HuH-7.5 (cell line): ENCODE data around the gene ENPP6.

Experiments
- DNase-seq: peaks from one replicate; pipeline ENCODE4 v3.0.0; 2011; ENCODE audit warnings: low spot score

The ENPP6 gene

DNA sequence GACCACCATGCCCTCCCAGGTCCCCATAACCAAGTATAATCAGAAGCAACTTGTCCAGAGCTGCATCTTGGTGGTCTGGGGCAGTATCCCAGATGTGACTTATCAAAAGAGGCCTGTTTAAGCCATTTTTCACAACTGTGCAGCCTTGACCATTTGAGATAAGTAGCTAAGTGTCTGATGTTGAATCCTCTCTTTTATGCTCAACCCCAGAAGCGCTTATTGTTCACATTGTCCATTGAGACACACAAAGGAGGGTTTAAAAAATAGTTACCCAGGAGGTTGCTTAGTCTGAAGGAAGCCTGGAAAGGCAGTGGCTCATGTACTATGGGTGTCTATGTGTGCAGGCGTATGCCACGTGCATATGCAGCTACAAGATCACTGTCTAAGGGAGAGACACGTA lies 27.0 kb downstream of the ENPP6 start:
- DNase-seq, result no peak

DNA sequence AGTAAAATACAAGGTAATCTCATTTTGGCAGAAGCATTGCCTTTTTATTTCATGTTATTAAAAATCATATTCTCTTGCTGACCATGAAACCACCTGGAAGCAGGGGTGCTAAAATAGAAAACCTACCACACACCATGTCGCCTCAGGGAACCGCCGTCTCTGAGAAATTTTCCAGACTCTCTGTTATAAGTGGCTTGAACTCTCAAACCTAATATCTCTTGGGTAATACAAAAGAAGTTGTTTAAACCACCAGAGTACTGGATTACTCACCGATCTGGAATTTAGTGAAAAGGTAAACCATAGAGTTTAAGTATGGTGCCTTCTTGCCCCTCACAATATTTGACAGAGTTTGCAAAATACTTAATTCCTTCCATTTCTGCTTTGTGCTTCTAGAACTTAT lies 27.7 kb downstream of the ENPP6 start:
- DNase-seq, result no peak

DNA sequence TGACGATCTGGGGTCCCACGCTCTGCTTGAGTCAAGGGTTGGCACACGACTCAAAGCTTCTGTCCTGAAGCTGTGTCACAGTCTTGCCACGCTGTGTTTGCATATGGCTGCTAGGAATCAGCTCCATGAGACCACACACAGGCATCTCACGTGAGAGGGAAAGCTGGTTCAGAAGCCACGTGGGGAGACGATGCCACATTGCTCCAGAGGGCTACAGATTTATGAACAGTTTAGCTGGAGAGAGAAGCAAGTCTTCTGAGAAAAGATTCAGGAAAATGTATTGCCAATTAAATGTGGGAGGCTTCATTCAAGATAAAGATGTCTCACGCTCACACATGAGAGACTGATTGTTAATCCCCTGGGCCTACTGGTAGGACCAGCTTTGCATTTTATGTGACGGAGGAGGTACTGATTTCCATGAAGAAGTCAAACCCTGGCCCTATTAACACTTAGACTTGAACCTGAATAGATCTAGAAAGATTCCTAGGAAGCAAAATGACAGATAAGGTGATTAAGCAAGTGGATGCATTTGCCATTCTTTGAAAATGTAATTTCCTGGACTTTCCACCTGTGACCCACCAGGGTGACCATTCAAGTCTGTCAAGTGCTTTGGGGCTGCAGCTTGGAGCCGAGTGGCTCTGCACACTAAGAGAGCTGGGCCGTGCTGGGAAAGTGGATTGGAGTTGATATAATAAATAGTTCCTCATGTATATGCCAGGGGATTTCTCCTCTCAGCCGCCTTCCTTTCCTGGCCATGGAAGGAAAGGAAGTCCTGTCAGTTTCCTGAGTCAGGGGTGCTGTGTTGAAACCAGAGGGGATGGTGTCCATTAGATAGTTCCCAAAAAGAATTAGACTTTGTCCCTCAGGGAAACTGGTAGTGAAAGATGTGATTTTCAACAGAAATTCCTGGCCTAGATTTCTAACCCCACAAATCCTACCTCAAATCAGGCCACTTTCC lies 29.0 kb downstream of the ENPP6 start:
- DNase-seq, result no peak

GRCh38 chr4:184177271-184177670 lies 40.4 kb downstream of the ENPP6 start:
- DNase-seq, result no peak

DNA sequence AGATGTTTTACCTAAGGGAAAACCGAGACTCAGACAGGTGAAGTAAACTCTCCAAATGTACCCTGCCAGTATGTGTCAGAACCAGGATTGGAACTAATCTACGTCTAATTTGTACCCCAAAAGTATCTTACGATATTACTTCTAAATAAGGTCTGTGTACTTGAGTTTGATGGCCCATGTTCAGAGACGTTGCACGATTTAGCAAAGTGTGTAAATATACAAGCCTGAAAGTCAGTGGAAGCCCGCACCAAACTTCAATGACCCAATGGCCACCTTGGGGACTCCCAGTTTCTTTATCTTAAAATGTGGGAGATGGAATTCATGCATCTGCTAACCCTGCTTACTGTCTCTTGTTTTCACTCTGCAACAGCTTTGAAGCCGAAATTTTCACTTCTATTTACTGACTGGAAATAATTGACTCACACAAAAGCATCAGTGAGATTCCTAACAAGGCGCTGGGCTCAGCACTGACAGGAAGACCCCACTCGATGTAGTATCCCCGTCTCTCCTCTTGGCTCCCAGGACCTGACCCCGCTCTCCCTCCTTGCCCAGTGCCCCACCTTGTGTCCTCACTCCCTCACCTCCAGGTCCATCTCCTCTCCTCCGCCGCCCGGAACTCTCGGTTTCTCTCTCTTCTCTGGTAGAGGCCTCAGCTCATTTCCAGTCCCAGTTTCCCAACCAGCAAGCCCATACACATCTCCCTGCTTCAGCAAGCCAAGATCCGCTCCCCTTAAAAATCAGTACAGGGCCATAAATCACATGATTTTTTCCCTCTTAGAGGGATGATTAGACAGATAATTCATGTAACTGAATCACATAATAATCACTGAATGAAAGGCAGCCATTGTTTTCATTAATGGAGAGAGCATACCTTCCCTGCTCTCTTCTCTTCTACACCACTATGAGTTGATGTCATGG lies 42.8 kb downstream of the ENPP6 start:
- DNase-seq, result no peak

DNA sequence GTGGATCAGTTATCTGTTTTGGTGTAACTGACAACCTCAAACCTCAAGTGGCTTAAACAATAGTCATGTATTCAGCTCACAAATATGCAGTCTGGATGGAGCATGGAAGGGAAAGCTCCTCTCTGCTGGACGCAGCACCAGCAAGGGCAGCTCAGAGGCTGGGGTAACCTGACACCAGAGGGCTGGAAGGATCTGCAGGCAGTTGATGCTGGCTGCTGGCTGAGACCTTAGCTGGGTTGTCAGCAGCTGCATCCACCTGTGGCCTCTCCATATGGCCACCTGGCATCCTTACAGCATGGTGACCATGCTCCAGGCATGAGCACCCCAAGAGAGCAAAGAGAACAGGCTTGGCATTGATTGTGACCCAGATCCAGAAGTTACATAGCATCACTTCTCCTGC lies 46.7 kb downstream of the ENPP6 start:
- no peak for DNase-seq

GRCh38 chr4:184169225-184169867 lies 48.3 kb downstream of the ENPP6 start:
- no peak for DNase-seq

DNA sequence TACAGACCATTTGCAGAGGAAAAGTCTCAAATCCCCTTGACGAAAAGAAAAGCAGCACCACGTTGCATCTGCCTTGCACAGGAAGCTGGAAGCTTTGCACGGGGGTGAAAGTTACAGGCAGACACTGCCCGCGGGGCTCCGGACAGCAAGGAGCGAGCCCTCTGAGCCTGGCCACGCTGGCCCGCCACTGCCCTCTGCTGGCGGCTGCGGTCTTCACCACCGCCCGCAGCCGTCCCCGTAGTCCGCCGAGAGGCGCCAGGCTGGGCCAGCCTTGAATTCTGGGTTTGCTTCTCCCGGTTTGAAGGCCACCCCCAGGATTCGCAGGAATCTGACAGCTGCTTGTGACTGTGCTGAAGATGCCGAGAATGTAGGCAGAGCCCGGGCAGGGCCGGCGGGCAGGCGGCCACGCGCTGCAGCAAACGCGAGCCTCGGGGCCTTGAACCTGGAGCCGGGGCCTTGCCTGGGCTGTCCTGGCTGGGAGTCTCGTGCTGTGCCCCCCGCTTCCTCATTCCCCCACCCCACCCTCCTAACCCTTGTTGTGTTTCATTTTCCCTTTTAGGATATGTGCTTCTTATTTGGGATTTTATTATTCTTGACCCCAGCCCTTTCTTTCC lies 49.2 kb downstream of the ENPP6 start:
- peak; percentile 20 for DNase-seq

- DNase-seq, result no peak
Observed at GRCh38 chr4:184167576-184167975, 50.1 kb downstream of the ENPP6 start.

GRCh38 chr4:184166736-184167135 lies 50.9 kb downstream of the ENPP6 start:
- DNase-seq, result no peak

GRCh38 chr4:184165291-184165690 lies 52.4 kb downstream of the ENPP6 start:
- DNase-seq, result no peak

- peak; percentile 44 for DNase-seq
Observed at GRCh38 chr4:184163813-184164212, 53.9 kb downstream of the ENPP6 start.

- no peak for DNase-seq
Observed at GRCh38 chr4:184162596-184162995, 55.1 kb downstream of the ENPP6 start.

GRCh38 chr4:184157322-184157721 lies 60.4 kb downstream of the ENPP6 start:
- no peak for DNase-seq

GRCh38 chr4:184156163-184156920 lies 61.3 kb downstream of the ENPP6 start:
- no peak for DNase-seq

DNA sequence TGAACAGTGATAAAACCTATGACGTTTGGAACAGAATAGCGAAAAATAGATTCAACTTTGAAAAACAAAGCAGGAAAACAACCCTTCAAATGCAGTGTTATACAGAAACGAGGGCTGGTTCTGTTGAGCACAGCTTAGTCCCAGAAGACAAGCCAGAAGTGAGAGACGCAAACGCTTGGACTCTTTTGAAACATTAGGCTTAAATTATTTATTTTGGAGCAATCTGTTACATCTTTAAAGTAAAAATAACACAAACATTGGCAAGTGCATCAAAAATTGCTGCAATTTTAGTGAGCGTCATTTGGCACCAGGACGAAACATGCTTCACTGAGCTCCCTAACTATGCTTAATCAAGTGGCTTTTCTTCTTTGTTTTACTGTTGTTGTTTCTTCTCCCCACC lies 63.5 kb downstream of the ENPP6 start:
- no peak for DNase-seq

DNA sequence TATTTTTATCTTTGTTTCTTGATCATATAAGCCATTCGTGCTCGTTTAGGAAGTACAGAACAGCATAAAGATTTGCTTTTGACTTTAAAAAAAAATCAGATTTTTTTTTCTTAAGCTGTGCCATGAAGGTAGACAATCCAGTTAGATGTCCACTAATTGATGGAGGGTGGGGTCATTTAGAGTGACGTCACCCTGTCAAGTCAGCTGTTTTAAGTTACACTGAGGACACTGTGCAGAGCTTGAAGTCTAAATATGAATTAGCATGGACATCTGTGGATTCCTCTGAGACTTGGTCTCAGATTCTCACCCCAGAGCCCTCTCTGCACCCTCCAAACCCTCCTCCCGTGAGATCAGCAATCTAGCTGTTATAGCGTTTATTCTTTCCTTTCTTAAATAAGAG lies 63.9 kb downstream of the ENPP6 start:
- no peak for DNase-seq

- DNase-seq, result no peak
Observed at GRCh38 chr4:184151988-184152485, 65.6 kb downstream of the ENPP6 start.

- DNase-seq, result peak; percentile 6
Observed at GRCh38 chr4:184150102-184150839, 67.4 kb downstream of the ENPP6 start.
